Measurements from ENCODE around the gene CLCN3. TPM values are rescaled to one million over a fixed set of nuclear protein-coding genes. Genes with fewer than 3 reads are reported as not detected.
"Not testable (repeated sequence)": the region's sequence is repeated elsewhere in the genome, so short reads cannot be mapped to it uniquely, and the experiment has no call there.

CLCN3 gene
- total and polyA plus RNA-seq, 2 of the 13 experiments (the other 11 are each of a cell fraction or from before 2014, with no cell fraction given) = 13.6 to 23.7 TPM

- H3K9me3 ChIP-seq (ENCODE audit: low read length); H4K20me1 ChIP-seq (ENCODE audit: insufficient read depth, low read length); ATAC-seq; H2AFZ ChIP-seq (ENCODE audit: low read length); H3K79me2 ChIP-seq (ENCODE audit: insufficient read depth, low read length); H3K27ac ChIP-seq (ENCODE audit: extremely low read length, insufficient read depth, low read length); FAIRE-seq; DNase-seq (ENCODE audit: low spot score); H3K36me3 ChIP-seq (replicated peaks in 1 of 2; ENCODE audit: control insufficient read depth in 1 of 2, insufficient read depth in 2 of 2, low read length in 2 of 2); CTCF ChIA-PET (ENCODE audit: low intra/inter-chr PET ratio, low total read pairs); intact Hi-C loops (cut with micrococcal nuclease; ENCODE audit: unreplicated experiment); in situ Hi-C loops (cut with HindIII; ENCODE audit: extremely low pct_ligation_motif_present, low pct_unique_long_range_greater_than_20kb); BruUV-seq (replicated peaks); H3K4me2 ChIP-seq (ENCODE audit: low read depth, low read length); H3K9ac ChIP-seq (ENCODE audit: insufficient read depth, low read depth, low read length); H3K4me1 ChIP-seq (ENCODE audit: insufficient read depth, low read length); POLR2A ChIA-PET; H3K4me3 ChIP-seq (replicated peaks in 1 of 3; ENCODE audit: insufficient read depth in 1 of 3, low read depth in 2 of 3, low read length in 3 of 3); H3K27me3 ChIP-seq (ENCODE audit: control insufficient read depth in 1 of 2, insufficient read depth in 2 of 2, low read length in 2 of 2): not testable (repeated sequence)
- WGBS (ENCODE audit: low lambda C conversion rate) = 94% methylated on average over 2 of the region's 2 CpGs
These were observed 58.1 kb downstream of the CLCN3 start for GRCh38 chr4:169678486-169678885.

- H3K4me2 ChIP-seq (ENCODE audit: low read depth, low read length); BruUV-seq (replicated peaks); H3K27ac ChIP-seq (ENCODE audit: extremely low read length, insufficient read depth, low read length); H3K4me3 ChIP-seq (replicated peaks in 1 of 3; ENCODE audit: insufficient read depth in 1 of 3, low read depth in 2 of 3, low read length in 3 of 3); H3K9ac ChIP-seq (ENCODE audit: insufficient read depth, low read depth, low read length); H3K27me3 ChIP-seq (ENCODE audit: control insufficient read depth in 1 of 2, insufficient read depth in 2 of 2, low read length in 2 of 2); ATAC-seq; H3K36me3 ChIP-seq (replicated peaks in 1 of 2; ENCODE audit: control insufficient read depth in 1 of 2, insufficient read depth in 2 of 2, low read length in 2 of 2); H4K20me1 ChIP-seq (ENCODE audit: insufficient read depth, low read length); DNase-seq (ENCODE audit: low spot score); in situ Hi-C loops (cut with HindIII; ENCODE audit: extremely low pct_ligation_motif_present, low pct_unique_long_range_greater_than_20kb); H3K4me1 ChIP-seq (ENCODE audit: insufficient read depth, low read length); H2AFZ ChIP-seq (ENCODE audit: low read length); FAIRE-seq; H3K79me2 ChIP-seq (ENCODE audit: insufficient read depth, low read length); CTCF ChIA-PET (ENCODE audit: low intra/inter-chr PET ratio, low total read pairs); intact Hi-C loops (cut with micrococcal nuclease; ENCODE audit: unreplicated experiment); POLR2A ChIA-PET; H3K9me3 ChIP-seq (ENCODE audit: low read length): not testable (repeated sequence)
- WGBS (ENCODE audit: low lambda C conversion rate) = 99% methylated on average over 12 of the region's 47 CpGs
These were observed 58.7 kb downstream of the CLCN3 start for GRCh38 chr4:169678951-169679591.

All from HepG2 (cell line).